PFSK-1 (cell line): ENCODE measurements around the gene RNF31.

Source experiments
- FOXP2 ChIP-seq: optimal IDR thresholded peaks from 2 replicates; pipeline ENCODE3; 2011; ENCODE audit warnings: borderline replicate concordance, control low read depth, inconsistent platforms; ENCODE audit not compliant: insufficient read depth; ENCODE audit errors: extremely low read length, extremely low read depth
- POLR2AphosphoS5 ChIP-seq: IDR thresholded peaks from 2 replicates; pipeline ENCODE4 v1.6.1; 2012; ENCODE audit warnings: low read depth, mild to moderate bottlenecking, control low read depth, low read length, moderate library complexity
- SIN3A ChIP-seq: IDR thresholded peaks from 2 replicates; pipeline ENCODE4 v1.6.1; 2012; ENCODE audit warnings: mild to moderate bottlenecking, low read length, moderate library complexity, borderline replicate concordance; ENCODE audit not compliant: insufficient read depth
- TAF1 ChIP-seq: IDR thresholded peaks from 2 replicates; pipeline ENCODE4 v1.6.1; 2012; ENCODE audit warnings: low read length, control low read depth, borderline replicate concordance; ENCODE audit not compliant: insufficient read depth
- TF ChIP-seq, protein P1 (sequence below), 2 experiments: IDR thresholded peaks; 2 replicates each; pipeline versions ENCODE4 v1.6.1 to v1.8.0; 2011 to 2012; ENCODE audit warnings: low read depth in 2 of 2, low read length in 2 of 2, control low read depth in 1 of 2, inconsistent platforms in 1 of 2, mild to moderate bottlenecking in 1 of 2, moderate library complexity in 1 of 2; ENCODE audit not compliant: insufficient read depth in 1 of 2

RNF31 gene

DNA sequence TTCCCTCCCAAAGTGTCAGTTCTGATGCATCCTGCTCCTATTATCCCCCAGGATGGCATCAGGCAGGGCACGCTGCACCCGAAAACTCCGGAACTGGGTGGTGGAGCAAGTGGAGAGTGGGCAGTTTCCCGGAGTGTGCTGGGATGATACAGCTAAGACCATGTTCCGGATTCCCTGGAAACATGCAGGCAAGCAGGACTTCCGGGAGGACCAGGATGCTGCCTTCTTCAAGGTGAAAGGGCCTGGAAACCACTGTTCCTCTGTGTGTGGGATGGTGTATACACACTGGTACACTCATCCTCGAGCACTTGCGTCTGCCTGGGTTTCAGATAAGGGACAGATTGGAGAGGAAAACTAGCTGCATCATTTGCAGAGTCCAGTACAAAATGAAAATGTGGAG is 14.8 kb downstream of the RNF31 start:
- no peak for TF ChIP-seq POLR2AphosphoS5
- no peak for TF ChIP-seq SIN3A
- TF ChIP-seq, protein P1, sequence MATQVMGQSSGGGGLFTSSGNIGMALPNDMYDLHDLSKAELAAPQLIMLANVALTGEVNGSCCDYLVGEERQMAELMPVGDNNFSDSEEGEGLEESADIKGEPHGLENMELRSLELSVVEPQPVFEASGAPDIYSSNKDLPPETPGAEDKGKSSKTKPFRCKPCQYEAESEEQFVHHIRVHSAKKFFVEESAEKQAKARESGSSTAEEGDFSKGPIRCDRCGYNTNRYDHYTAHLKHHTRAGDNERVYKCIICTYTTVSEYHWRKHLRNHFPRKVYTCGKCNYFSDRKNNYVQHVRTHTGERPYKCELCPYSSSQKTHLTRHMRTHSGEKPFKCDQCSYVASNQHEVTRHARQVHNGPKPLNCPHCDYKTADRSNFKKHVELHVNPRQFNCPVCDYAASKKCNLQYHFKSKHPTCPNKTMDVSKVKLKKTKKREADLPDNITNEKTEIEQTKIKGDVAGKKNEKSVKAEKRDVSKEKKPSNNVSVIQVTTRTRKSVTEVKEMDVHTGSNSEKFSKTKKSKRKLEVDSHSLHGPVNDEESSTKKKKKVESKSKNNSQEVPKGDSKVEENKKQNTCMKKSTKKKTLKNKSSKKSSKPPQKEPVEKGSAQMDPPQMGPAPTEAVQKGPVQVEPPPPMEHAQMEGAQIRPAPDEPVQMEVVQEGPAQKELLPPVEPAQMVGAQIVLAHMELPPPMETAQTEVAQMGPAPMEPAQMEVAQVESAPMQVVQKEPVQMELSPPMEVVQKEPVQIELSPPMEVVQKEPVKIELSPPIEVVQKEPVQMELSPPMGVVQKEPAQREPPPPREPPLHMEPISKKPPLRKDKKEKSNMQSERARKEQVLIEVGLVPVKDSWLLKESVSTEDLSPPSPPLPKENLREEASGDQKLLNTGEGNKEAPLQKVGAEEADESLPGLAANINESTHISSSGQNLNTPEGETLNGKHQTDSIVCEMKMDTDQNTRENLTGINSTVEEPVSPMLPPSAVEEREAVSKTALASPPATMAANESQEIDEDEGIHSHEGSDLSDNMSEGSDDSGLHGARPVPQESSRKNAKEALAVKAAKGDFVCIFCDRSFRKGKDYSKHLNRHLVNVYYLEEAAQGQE (IDR thresholded peaks at IDR 0.05; ENCODE audit: insufficient read depth in 1 of 2, low read depth in 2 of 2, low read length in 2 of 2), result no peak
- no peak for TF ChIP-seq TAF1

DNA sequence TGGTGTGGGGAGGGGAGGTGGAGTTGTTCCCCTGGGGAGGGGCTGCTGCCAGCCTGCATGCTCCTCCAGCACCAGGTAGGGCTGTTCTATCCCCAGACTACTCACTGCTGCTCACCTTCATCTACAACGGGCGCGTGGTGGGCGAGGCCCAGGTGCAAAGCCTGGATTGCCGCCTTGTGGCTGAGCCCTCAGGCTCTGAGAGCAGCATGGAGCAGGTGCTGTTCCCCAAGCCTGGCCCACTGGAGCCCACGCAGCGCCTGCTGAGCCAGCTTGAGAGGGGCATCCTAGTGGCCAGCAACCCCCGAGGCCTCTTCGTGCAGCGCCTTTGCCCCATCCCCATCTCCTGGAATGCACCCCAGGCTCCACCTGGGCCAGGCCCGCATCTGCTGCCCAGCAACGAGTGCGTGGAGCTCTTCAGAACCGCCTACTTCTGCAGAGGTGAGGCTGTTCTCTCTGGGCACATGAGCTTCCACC is 17.3 kb downstream of the RNF31 start:
- TF ChIP-seq FOXP2, result no peak
- no peak for TF ChIP-seq POLR2AphosphoS5

- TF ChIP-seq TAF1 (no peak), FOXP2 (no peak), SIN3A (no peak), POLR2AphosphoS5 (no peak)
- TF ChIP-seq, protein P1 (IDR thresholded peaks at IDR 0.05; ENCODE audit: insufficient read depth in 1 of 2, low read depth in 2 of 2, low read length in 2 of 2), result no peak
These were observed 18.5 kb downstream of the RNF31 start for GRCh38 chr14:24165785-24166184.

DNA sequence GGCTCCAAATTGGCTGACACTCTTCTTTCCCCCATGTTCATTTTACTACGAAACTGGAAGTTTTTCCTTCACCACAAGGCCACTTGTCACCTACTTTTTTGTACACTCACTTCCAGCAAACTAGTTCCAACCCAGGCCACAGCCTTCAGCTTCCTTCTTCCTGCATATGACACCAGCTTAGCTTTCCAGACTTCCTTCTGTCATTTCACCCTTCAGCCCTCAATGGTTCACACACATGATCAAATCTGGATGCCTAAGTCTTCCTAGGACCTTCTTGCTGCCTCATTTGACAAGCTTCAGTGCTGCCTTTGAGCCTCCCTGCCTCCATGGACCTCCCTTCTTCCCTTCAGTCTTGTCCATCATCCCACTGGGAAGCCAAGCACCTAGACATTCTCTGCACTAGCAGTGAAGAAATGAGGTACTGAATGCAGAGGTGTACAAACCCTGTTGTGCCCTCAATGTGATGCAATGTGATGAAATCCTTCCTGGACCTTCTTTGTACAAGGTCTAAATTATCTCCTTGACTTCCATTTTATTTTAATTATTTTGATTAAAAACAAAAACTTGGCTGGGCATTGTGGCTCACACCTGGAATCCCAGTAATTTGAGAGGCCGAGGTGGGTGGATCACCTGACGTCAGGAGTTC is 20.3 kb downstream of the RNF31 start:
- TF ChIP-seq FOXP2 (no peak), SIN3A (no peak), TAF1 (no peak), POLR2AphosphoS5 (no peak)

- no peak for TF ChIP-seq FOXP2
These were observed 24.3 kb downstream of the RNF31 start, which contains the start of gene REC8 for GRCh38 chr14:24171422-24172260. Gene REC8 (plus strand): TSS chr14:24172080. CDS start chr14:24172553, 473 bp downstream.

GRCh38 chr14:24172261-24172860 is 25.1 kb downstream of the RNF31 start:
- TF ChIP-seq SIN3A, result no peak
- no peak for TF ChIP-seq FOXP2
- TF ChIP-seq, protein P1 (IDR thresholded peaks at IDR 0.05; ENCODE audit: insufficient read depth in 1 of 2, low read depth in 2 of 2, low read length in 2 of 2), result no peak
- TF ChIP-seq TAF1, result no peak
- no peak for TF ChIP-seq POLR2AphosphoS5
